ENCODE data around the gene ERAL1.
A peak's percentile ranks its signal among the peaks of the same experiment; 100 is the strongest.
"Not testable (repeated sequence)": the region's sequence is repeated elsewhere in the genome, so short reads cannot be mapped to it uniquely, and the experiment has no call there.

Gene ERAL1

GRCh38 chr17:28854457-28855335, at the start of gene ERAL1:
Gene ERAL1, plus strand, starts transcription at chr17:28855016. Its CDS starts 19 bp downstream, at chr17:28855035.
- peak; percentile 90 for DNase-seq (ENCODE audit: low spot score)

DNA sequence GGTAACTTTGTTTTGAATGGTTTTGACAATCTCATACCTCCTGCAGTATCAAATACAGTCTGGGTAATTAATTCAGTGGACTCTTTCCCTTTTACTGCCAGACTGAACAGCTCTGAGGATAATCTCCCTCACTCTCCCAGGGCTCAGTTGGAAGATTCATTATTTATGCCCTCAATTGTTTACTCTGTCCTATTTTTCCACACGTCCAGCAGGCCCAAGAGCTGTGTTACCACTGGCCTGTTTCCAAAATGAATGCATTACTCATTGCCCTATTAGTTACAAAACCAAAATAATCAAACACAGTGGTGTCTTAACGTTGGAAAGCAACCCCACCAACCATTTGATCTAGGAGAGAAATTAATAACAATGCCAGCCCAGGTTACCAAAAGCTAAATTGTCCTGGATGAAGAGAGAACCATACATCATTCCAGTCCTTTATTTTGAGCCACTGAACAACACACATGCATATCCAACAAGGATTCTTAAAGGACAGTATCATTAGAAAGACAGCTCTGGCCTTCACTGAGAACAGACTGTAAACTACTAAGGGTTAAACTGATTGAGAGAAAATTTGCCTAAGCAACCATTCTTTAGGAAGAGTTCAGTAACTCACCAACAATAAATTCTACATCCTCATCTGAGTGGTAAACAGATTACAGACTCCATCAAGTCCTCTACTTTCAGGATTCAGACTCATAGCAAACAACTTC, 46.7 kb upstream of the ERAL1 start:
- DNase-seq (ENCODE audit: low spot score) = peak; percentile 44

GRCh38 chr17:28810437-28810836, 44.4 kb upstream of the ERAL1 start:
- DNase-seq (ENCODE audit: low spot score) = no peak

DNA sequence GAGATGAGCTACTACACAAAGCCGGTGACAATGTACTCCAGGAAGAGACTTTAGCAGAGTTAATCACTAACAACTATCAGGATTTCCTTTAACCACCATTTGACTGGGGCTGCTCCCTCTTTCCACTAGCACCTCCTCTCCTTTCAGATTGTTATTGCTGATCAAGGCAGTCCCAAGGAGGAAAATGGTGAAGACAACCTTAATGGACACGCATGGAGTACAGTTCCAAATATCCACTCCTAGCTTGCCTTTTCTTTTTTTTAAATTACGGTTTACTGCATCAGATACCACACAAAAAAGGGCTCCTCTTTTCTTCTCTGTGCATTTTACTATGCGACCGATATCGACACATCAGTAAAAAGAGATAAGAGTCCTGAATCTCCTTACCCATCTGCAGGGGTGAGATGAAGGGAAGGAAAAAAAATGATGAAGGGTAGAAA, 43.1 kb upstream of the ERAL1 start:
- peak; percentile 17 for DNase-seq (ENCODE audit: low spot score)

DNA sequence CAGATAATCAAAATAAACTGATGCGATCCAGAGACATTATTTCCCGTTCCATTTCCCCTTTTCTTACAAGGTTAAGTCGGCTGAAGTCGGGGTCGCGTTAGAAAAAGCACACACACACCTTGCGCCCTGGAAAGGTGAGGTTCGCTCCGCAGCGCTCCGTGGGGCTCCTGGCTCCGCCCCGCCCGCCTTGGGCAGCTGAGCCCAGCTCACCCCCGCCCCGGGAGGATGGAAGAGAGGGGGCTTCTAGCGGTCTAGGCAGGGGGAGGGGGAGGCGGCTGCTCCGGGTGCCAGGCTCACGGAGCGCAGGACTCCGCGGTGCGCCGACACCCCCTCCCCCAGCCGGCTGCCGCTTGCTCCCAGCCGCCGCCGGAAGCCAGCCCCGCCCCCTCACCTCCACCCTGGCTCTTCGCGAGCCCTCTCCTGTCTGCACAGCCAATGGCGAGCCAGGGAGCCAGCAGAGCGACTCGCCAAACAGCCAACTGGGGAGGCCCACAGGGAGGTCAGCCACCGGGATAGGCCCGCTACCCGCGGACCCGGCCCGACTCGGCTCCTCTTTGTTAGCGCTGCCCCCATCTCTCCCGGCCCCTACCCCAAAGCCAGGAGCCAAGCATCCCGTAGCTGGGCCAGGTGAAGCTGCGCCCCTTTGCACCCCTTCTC, 42.6 kb upstream of the ERAL1 start:
- DNase-seq (ENCODE audit: low spot score) = peak; percentile 98

DNA sequence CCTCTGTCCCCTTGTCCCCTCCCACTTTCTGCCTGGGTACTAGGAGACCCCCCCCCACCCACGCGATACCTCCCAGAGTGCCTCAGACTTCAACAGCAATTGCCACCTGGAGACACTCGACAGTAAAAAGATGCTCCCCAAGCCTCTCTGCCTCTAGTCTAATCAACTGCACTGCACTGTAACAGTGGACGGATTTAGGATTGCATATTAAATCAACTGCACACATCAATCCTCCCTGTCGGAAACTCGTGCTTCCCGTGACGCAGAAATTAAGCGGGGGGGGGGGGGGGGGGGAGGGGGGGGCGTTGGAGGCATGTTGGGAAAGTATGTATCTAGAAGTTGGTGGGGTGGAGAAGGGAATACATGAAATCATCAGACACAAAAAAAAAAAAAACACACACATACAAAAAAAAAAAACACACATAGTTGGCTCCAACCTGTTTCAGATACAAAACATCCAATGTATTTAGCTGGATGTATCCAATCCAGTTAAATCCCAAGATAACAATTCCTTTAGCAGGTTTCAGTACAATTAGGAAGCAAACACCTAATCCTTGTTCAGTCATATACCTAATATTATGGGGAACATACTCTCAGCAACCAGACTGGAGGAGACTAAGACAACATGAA, 42.0 kb upstream of the ERAL1 start:
- DNase-seq (ENCODE audit: low spot score) = no peak

GRCh38 chr17:28816540-28816939, 38.3 kb upstream of the ERAL1 start:
- no peak for DNase-seq (ENCODE audit: low spot score)

GRCh38 chr17:28818819-28819221, 36.0 kb upstream of the ERAL1 start:
- peak; percentile 13 for DNase-seq (ENCODE audit: low spot score)

- DNase-seq (ENCODE audit: low spot score) = no peak
Measured at GRCh38 chr17:28819582-28819981, 35.2 kb upstream of the ERAL1 start.

DNA sequence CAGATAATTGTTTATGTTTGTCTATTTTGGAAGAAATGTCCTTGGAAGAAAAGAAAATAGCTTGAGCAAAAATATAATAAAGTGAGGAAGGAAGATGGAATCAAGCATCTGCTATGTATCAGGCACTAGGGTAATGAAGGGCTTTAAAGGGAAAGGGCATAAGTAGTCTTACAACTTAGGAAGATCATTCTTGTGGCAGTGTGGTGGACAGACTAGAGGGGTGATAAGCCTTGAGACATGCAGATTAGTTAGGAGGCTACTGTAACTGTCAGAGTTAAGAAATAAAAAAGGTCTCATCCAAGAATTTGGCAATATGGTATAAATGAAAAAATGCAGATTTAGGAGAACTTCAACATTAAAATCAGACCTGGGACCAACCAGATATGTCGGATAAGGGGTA, 27.1 kb upstream of the ERAL1 start:
- DNase-seq (ENCODE audit: low spot score) = no peak

DNA sequence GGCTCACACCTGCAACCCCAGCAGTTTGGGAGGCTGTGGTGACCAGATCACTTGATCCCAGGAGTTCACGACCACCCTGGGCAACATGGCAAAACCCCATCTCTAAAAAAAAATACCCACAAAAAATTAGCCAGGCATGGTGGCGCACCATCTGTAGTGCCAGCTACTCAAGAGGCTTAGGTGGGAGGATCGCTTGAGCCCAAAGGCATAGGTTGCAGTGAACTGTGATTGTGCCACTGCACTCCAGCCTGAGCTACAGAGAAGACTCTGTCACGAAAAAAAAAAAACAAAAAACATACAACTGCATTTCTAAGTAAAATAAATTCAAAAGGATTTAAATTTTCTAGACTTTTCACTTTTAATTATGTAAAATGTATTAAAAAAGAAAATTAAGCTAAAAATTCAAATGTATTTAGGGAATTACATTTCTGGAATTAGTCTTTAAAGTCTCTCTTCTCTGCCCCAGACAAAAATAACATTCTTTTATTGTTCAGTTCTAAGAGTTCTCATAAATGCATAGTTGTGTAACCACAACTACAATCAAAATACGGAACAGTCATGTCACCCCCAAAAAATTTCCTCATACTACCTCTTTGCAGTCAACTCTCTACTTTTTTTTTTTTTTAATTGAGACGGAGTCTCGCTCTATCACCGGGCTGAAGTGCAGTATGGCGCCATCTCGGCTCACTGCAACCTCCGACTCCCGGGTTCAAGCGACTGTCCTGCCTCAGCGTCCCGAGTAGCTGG, 26.3 kb upstream of the ERAL1 start:
- DNase-seq (ENCODE audit: low spot score) = no peak

GRCh38 chr17:28834420-28834819, 20.4 kb upstream of the ERAL1 start:
- DNase-seq (ENCODE audit: low spot score) = no peak

GRCh38 chr17:28836541-28836940, 18.3 kb upstream of the ERAL1 start:
- DNase-seq (ENCODE audit: low spot score) = not testable (repeated sequence)

DNA sequence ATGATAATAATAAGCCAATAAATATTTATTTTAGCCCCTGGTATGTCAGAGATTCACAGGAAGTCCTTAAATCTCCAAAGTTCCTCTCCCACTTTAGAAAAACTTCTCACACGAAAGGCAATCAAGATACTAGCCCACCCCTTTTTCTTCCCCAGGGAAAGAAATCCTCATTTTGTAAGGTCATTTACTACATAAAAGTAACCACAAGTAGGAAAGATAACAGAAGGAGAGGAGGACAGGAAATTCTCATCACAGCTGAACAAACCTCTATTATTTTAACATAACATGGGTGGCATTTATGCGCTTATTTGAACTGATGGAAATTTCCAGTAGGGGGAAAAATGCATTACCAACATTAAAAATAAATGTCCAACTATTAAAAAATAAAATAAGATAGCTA, 15.6 kb upstream of the ERAL1 start:
- DNase-seq (ENCODE audit: low spot score) = no peak

DNA sequence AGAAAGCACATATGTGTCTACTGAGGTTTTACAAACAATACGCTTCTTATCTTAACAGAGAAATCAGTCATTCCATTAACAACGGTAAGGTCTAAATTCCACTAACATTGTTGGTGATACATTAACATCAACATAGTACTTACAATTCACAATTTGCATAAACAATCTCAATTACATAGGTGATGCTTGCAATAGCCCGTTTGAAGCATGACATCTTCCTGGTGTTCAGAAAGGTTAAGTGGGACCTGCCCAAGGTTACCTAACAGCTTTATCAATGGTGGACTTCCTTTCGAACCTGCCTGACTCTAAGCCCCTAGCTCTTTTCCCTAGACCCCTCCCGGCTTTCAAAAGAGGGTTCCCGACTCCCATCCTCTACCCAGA, 12.9 kb upstream of the ERAL1 start:
- DNase-seq (ENCODE audit: low spot score) = no peak

DNA sequence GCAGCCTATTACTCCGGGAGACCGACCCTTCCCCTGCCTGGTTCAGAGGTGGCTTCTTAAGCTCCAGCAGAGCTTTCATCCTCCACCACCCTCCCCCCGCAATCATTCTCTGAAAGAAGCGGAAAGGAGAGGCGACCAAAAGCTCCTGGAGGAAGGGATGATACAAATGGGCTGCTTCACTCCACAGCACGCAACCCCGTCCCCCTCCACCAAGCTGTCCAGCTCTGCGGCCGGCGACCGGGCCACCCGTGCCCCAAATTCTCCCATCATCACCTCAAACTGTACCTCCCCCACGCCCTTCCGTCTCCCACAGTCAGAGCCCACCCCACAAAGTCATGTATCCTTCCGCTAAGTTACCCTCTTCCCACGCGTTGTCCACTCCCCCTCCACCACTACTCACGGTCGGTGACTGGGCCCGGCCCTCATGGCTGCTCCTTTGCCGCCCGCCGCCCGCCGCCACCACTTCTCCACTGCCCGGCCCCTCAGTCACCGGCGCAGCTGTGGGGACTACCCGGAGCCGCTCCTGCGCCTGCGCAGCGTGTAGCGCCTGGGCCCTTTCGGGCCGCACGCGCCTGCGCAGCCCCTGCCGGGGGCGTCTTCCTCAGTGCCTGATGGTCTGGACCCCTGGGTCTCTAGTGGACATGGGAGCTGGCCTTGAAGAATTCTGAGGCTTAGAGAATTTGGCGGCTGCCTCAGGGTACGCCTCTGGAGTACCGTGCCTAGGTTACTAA, 12.4 kb upstream of the ERAL1 start, which contains the start of gene FAM222B:
Gene FAM222B, minus strand, starts transcription at position 509 of the 731 bp plus-strand sequence. CDS start 76,123 bp downstream, outside the sequence.
- DNase-seq (ENCODE audit: low spot score) = peak; percentile 86

DNA sequence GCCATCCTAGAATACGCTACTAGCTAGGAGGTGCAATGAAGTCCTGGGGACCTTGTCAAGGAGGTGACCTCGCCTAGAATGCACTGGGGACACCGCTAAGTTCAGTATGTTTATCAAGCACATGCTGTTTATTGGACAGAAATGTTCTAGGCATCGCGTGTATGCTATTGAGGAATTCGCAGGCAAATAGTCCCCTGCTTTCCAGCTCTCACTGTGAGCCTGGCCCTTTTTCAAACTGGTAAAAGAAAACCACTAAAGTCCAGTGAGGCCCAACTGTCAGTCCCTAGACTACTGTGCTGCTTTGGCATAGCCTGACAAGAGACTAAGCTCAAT, 11.0 kb upstream of the ERAL1 start:
- no peak for DNase-seq (ENCODE audit: low spot score)

- no peak for DNase-seq (ENCODE audit: low spot score)
Measured at GRCh38 chr17:28846231-28846630, 8.6 kb upstream of the ERAL1 start.

DNA sequence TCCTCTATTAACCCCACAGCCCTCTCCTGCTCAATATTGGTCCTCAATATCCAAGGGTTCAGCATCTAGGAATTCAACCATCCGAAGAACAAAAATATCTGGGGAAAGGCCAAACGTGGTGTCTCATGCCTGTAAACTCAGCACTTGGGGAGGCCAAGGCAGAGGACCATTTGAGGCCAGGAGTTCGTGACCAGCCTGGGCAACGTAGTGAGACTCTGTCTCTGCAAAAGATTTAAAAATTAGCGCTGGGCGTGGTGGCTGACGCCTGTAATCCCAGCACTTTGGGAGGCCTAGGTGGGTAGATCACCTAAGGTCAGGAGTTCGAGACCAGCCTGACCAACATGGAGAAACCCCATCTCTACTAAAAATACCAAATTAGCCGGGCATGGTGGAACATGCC, 8.1 kb upstream of the ERAL1 start:
- DNase-seq (ENCODE audit: low spot score) = not testable (repeated sequence)

DNA sequence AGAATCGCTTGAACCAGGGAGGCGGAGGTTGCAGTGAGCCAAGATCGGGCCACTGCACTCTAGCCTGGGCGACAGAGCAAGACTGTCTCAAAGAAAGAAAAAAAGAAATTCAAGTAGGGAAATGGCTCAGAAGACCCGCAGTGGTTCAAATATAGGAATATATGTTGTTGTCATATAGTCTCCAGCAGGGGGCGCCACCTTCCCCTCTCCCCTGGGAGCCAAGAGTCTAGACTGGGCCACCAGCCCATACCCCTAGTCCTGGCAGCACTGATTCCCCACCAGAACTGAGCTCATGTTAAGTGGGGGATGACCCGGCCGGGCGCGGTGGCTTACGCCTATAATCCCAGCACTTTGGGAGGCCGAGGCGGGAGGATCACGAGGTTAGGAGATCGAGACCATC, 6.1 kb upstream of the ERAL1 start:
- not testable (repeated sequence) for DNase-seq (ENCODE audit: low spot score)

DNA sequence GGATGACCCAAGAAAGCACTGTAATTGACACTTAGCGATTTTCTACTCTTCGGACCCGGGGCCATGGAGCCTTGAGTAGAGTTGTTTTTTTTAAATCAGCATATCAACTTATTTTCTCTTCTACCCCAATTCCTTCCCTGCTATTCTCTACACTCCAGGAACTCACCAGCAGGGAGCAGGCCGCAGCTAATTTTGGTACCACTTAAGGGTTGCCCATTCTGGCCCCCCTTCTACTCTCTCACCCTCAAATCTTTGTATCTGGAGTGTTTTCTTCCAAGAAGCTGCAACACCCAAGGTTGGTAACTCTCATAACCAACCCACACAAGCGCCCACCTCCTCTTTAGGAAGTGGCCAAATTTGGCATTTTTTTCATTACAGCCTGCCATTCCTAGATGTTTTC, 5.5 kb upstream of the ERAL1 start:
- no peak for DNase-seq (ENCODE audit: low spot score)

Data from putamen (tissue), 1 donor.